Stimulated activated CD4-positive, alpha-beta T cell treated with anti-CD3 and anti-CD28 coated beads, Interleukin-1b, Interleukin-23, amount 100 ng/mL, for 1 hour (primary cell): Measurements from ENCODE around the gene ANKRD40.

Experiments
- DNase-seq, 2 donors: peaks; one replicate each; pipeline ENCODE4 v3.0.0-alpha.2; 2020; ENCODE audit warnings: low read depth in 2 of 2

Gene ANKRD40

DNA sequence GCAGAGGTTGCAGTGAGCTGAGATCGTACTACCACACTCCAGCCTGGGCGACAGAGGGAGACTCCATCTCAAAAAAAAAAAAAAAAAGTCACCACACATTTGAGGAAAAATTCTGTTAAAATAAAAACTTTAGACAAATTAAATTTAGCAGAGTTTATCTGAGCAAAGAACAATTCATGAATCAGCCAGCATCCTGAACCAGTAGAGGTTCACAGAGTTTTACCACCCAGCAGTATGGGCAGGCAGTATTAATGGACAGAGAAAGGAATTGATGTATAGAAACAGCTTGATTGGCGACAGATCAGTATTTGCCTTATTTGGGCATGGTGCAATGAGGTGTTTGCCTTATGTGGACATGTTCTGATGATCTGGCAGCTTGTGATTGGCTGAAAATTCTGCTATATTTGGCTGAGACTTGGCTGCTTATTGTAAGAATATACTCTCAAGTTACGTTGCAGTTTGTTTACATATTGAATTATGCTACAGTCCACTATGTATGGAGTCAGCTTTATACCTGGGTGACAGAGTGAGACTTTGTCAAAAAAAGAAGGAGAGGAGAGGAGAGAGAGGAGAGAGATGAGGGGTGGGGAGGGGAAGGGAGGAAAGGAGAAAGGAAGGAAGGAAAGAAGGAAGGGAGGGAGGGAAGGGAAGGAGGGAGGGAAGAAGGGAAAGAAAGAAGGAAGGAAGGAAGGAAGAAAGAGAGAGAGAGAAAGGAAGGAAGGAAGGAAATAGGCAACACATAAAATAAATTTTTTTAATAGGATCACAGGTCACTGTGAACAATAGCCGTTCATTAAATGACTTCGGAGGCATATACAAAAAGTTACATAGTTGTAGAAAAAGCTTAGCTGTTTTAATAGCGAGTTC is 58.4 kb downstream of the ANKRD40 start:
- no peak for DNase-seq

DNA sequence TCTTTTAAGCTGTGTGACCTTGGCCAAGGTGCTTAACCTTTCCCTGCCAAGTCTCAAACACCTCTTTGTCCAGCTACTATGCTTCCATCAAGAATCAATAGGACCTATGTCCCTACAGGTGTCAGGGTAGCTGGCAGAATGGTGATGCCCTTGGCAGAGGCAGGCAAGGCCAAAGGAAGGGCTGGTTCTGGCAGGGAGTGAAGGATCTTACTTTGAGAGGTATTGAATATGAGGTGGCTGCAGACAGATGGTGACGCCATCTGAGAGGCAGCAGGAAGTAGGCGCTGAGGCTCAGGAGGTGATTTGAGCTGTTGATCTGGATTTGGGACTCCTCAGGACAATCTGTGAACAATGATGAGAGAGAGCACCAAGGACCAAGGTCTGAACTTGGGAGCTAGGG is 60.5 kb downstream of the ANKRD40 start:
- DNase-seq: no peak

DNA sequence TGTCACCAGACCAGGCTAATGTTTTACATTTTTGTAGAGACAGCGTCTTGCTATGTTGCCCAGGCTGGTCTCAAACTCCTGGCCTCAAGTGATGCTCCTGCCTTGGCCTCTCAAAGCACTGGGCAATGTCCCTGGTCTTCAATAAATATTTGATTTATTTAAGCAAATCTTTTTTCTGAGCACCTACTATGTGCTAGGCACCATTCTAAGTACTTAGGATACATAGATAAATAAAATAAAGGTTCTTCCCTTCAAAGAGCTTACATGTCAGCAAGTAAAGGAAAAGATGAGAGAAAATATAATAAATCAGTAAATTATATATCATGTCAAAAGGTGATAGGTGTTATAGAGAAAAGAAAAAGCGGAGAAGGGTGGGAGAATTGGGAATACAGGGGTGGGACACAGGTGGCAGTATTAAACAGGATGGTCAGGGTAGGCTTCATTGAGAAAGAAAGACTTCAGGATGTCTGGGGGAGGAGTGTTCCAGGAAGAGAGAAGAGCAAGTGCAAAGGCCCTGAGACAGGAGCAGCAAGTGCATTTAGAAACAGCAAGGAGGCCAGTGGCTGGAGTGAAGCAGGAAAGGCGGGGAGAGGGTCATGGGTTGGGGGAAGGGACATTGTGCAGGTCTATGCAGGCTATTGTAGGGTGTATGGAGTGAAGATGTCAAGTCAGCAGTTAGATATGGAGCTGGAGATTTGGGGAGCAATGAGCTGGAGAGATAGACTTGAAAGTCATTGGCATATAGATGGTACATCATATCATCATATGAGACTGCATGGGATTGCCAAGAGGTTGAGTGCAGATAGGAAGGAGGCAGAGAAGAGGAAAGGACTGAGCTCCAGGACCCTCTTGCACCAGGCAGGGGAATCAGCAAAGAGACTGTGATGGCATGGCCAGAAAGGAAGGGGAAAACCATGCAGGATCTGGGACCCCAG is 61.7 kb downstream of the ANKRD40 start:
- DNase-seq: no peak
